ENCODE results near the gene BMP6.

- no peak for TF ChIP-seq CTCF (conservative IDR thresholded peaks at IDR 0.05)
- TF ChIP-seq ZFX (IDR thresholded peaks at IDR 0.05) = no peak
Measured at GRCh38 chr6:7747433-7747832, 21.5 kb downstream of the BMP6 start.

Data from C4-2B (cell line).